ENCODE data around the gene ARID3A. TPM values are rescaled to one million over a fixed set of nuclear protein-coding genes. Genes with fewer than 3 reads are reported as not detected.

Gene ARID3A
- total and polyA plus RNA-seq, 2 of the 13 experiments (the other 11 are each of a cell fraction or from before 2014, with no cell fraction given) = 71.3 to 77.9 TPM

DNA sequence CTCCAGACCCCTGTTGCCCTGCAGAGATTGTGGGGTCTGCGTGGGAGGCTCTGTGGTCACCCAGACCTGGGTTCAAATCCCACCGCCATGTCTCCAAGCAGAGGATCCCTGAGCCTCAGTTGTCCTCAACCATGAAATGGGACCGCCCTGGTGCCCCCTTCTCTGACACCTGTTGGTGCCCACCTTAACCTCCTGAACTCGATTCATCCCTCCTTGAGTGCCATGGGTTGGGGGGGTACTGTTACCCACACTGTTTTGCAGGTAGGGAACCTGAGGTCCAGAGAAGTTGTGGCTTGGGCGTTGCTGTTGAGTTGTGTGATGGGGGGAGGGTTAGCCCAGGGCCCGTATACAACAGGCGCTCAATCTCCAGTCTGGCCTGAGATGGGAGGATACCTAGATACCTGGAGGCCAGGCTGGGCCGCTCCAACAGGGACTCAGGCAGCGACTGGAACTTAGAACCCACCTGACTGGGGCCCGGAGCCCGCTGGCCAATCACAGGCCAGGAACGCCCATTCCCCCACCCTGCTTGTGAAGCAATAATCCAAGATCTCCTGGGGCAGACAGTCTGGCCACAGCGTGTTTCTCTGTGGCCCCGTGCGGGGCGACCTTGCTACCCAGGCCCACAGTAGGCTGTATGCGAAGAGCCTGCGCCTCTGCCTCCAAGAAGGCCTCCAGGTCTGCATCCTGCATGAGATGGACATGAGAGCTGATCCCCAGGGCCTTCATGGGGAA, 2.8 kb downstream of the ARID3A start (continued):
- TF ChIP-seq POLR2G (IDR thresholded peaks at IDR 0.05; ENCODE audit: low read depth, low read length) (peak; percentile 18; the same call in 1 of the 2 replicates), NONO (IDR thresholded peaks at IDR 0.05) (no peak), NONO (CRISPR knock-in tag; conservative IDR thresholded peaks at IDR 0.05) (0 out of 2 replicates have a peak, but pooled peaks have one; percentile 18), ZNF549 (CRISPR knock-in tag; IDR thresholded peaks at IDR 0.05) (no peak), RELA (CRISPR knock-in tag; IDR thresholded peaks at IDR 0.05) (no peak), FOXA1 (IDR thresholded peaks at IDR 0.05) (no peak), FOXA1 (CRISPR knock-in tag; IDR thresholded peaks at IDR 0.05) (peak; percentile 5; the same call in 1 of the 2 replicates), ZKSCAN5 (CRISPR knock-in tag; IDR thresholded peaks at IDR 0.05) (no peak), PCBP1 (IDR thresholded peaks at IDR 0.05; ENCODE audit: borderline replicate concordance, low read depth, low read length) (0 out of 2 replicates have a peak, but pooled peaks have one; percentile 37), SATB2 (CRISPR knock-in tag; IDR thresholded peaks at IDR 0.05) (no peak), FOXA3 (CRISPR knock-in tag; IDR thresholded peaks at IDR 0.05) (no peak), PAWR (CRISPR knock-in tag; IDR thresholded peaks at IDR 0.05; ENCODE audit: borderline replicate concordance) (no peak), RAD21 (CRISPR knock-in tag; IDR thresholded peaks at IDR 0.05) (peak; percentile 21), MAZ (IDR thresholded peaks at IDR 0.05; ENCODE audit: borderline replicate concordance, low read depth, low read length) (no peak; the same call in 1 of the 2 replicates), MAZ (CRISPR knock-in tag; IDR thresholded peaks at IDR 0.05; ENCODE audit: low read depth) (no peak; the same call in 1 of the 2 replicates), ZFY (CRISPR knock-in tag; IDR thresholded peaks at IDR 0.05) (peak; percentile 20; the same call in 1 of the 2 replicates), NBN (conservative IDR thresholded peaks at IDR 0.05) (no peak), ZNF629 (CRISPR knock-in tag; conservative IDR thresholded peaks at IDR 0.05) (peak; percentile 90), ZNF768 (CRISPR knock-in tag; IDR thresholded peaks at IDR 0.05) (0 out of 2 replicates have a peak, but pooled peaks have one; percentile 13)
- TF ChIP-seq, protein P1, sequence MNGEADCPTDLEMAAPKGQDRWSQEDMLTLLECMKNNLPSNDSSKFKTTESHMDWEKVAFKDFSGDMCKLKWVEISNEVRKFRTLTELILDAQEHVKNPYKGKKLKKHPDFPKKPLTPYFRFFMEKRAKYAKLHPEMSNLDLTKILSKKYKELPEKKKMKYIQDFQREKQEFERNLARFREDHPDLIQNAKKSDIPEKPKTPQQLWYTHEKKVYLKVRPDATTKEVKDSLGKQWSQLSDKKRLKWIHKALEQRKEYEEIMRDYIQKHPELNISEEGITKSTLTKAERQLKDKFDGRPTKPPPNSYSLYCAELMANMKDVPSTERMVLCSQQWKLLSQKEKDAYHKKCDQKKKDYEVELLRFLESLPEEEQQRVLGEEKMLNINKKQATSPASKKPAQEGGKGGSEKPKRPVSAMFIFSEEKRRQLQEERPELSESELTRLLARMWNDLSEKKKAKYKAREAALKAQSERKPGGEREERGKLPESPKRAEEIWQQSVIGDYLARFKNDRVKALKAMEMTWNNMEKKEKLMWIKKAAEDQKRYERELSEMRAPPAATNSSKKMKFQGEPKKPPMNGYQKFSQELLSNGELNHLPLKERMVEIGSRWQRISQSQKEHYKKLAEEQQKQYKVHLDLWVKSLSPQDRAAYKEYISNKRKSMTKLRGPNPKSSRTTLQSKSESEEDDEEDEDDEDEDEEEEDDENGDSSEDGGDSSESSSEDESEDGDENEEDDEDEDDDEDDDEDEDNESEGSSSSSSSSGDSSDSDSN (CRISPR knock-in tag; IDR thresholded peaks at IDR 0.05) = 0 out of 2 replicates have a peak, but pooled peaks have one; percentile 18
- TF ChIP-seq, protein P2, sequence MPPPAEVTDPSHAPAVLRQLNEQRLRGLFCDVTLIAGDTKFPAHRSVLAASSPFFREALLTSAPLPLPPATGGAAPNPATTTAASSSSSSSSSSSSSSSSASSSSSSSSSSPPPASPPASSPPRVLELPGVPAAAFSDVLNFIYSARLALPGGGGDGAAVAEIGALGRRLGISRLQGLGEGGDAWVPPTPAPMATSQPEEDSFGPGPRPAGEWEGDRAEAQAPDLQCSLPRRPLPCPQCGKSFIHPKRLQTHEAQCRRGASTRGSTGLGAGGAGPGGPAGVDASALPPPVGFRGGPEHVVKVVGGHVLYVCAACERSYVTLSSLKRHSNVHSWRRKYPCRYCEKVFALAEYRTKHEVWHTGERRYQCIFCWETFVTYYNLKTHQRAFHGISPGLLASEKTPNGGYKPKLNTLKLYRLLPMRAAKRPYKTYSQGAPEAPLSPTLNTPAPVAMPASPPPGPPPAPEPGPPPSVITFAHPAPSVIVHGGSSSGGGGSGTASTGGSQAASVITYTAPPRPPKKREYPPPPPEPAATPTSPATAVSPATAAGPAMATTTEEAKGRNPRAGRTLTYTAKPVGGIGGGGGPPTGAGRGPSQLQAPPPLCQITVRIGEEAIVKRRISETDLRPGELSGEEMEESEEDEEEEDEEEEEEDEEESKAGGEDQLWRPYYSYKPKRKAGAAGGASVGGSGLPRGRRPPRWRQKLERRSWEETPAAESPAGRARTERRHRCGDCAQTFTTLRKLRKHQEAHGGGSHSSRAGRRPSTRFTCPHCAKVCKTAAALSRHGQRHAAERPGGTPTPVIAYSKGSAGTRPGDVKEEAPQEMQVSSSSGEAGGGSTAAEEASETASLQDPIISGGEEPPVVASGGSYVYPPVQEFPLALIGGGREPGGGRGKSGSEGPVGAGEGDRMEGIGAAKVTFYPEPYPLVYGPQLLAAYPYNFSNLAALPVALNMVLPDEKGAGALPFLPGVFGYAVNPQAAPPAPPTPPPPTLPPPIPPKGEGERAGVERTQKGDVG (CRISPR knock-in tag; IDR thresholded peaks at IDR 0.05; ENCODE audit: borderline replicate concordance) = no peak
- TF ChIP-seq, protein P3, sequence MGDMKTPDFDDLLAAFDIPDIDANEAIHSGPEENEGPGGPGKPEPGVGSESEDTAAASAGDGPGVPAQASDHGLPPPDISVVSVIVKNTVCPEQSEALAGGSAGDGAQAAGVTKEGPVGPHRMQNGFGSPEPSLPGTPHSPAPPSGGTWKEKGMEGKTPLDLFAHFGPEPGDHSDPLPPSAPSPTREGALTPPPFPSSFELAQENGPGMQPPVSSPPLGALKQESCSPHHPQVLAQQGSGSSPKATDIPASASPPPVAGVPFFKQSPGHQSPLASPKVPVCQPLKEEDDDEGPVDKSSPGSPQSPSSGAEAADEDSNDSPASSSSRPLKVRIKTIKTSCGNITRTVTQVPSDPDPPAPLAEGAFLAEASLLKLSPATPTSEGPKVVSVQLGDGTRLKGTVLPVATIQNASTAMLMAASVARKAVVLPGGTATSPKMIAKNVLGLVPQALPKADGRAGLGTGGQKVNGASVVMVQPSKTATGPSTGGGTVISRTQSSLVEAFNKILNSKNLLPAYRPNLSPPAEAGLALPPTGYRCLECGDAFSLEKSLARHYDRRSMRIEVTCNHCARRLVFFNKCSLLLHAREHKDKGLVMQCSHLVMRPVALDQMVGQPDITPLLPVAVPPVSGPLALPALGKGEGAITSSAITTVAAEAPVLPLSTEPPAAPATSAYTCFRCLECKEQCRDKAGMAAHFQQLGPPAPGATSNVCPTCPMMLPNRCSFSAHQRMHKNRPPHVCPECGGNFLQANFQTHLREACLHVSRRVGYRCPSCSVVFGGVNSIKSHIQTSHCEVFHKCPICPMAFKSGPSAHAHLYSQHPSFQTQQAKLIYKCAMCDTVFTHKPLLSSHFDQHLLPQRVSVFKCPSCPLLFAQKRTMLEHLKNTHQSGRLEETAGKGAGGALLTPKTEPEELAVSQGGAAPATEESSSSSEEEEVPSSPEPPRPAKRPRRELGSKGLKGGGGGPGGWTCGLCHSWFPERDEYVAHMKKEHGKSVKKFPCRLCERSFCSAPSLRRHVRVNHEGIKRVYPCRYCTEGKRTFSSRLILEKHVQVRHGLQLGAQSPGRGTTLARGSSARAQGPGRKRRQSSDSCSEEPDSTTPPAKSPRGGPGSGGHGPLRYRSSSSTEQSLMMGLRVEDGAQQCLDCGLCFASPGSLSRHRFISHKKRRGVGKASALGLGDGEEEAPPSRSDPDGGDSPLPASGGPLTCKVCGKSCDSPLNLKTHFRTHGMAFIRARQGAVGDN (CRISPR knock-in tag; IDR thresholded peaks at IDR 0.05) = peak; percentile 59

Measured in HepG2 (cell line).